NCI-H526 (cell line): ENCODE data around the gene ZNF534.
"Not testable (repeated sequence)": the region's sequence is repeated elsewhere in the genome, so short reads cannot be mapped to it uniquely, and the experiment has no call there.

ENCODE experiments used
- DNase-seq, 2 experiments: peaks; one replicate each; lab custom pipeline; 2025; lab: John Stamatoyannopoulos, UW

The ZNF534 gene

DNA sequence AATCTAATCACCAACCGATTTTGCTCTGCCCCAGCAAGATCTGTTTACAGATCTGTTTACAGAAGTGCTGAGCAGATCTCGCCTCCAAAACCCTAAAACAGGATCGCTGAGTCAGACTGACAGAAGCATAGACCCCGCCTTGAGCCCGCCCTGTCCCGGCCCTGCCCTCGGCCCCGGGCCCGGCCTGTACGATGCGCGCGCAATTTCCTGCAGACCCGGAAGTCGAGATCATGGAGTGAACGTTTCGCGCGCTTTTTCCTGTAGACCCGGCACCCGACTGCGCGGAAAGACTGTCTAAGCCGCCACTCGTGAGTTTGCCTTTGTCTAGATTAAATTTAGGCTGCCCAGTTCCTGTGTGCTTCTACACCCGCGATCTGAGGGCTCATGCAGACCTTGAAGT is at the start of gene ZNF534:
TSS of gene ZNF534 (plus strand) at position 212 of the 400 bp plus-strand sequence. CDS start 2,327 bp downstream, outside the sequence.
- no peak for DNase-seq

DNA sequence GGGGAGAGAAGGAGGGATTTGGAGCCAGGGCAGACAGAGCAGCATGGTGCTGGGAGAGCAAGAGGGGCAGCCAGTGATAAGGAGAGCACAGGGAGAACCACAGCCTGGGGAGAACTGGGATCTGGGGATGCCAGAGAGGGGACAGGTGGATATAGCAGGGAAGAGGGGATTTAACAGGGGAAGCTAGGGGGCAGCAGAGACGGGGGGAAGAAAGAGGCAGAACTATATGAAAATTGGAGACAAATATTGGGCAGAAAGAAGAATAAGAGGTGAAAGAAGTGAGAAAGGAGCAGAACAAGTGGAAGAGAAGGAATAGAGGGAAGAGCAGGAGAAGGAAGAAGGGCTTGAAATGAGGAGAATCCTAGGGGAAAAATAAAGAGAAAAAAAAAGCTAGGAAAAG is 37.8 kb upstream of the ZNF534 start:
- DNase-seq = no peak

DNA sequence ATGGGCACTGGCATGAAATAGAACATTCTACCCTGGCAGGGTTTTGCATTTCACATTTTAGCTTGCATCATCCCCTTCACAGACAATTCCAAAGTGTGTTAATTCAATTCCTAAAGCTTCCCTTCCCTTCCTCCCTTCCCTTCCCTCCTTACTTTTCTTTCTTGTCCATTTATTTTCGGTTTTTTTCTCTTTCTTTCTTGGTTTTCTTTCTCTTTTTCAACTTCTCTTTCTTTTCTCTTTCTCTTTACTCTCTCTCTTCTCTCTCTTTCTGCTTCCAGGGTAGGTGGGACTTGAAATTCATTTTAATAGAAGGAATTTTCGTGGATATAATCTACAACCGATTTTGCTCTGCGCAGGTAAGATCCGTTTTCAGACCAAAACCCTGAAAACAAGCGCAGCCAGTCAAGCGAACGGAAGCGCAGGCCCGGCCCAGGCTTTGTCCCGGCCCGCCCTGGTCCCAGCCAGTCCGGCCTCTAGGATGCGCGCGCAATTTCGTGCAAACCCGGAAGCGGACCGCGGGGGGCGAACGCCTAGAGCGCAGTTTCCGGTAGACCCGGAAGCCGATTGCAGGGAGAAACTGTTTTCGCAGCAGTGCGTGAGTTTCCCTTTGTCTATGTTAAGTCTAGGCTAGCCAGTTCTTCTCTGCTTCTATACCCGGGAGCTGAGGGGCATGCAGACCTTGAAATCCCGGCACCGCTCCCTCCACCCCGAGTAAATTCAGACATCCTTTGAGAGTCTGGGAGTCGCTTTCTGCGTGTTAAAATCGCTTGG is 31.5 kb upstream of the ZNF534 start, which contains the start of gene ZNF528:
TSS of gene ZNF528 (plus strand) at position 540 of the 771 bp plus-strand sequence. CDS start 4,165 bp downstream, outside the sequence.
- DNase-seq = peak; percentile 92 to 99

DNA sequence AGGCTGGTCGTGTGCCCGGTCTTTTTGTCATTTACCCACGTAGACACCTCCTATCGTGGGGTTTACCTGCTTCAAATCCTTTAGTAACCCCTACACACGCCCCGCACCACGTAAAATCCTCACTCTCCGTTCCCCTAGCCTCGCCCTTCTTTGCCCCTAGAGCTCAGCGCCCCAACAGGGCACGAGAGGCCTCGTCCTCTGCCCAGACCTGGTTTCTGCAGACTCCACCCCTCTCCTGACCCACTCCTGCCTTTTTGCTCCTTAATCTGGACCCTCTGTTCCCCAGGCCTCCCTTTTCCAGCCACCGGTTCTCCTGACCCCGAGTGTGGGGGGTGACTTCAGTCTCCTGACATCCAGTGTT is 30.9 kb upstream of the ZNF534 start:
- DNase-seq = peak in 1 of 2 experiments; percentile 50

DNA sequence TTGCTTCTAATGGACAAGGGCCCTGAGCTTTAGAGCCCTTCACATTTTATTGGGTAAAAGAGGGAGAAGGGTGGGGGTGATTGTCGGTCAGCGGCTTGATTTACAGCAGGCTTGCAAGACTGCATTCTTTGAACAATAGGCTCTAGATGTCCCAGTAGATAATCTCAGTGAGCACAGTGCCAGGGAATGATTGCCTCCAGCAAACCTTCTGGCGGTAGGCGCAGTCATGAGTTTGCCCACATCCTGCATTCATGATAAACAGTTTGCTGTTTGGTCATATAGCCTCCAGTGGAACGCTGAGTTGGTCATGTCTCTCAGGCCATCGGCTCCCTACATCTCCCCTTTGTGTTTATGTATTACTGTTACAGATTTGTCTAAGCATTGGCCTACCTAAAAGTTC is 18.7 kb upstream of the ZNF534 start:
- DNase-seq = no peak

DNA sequence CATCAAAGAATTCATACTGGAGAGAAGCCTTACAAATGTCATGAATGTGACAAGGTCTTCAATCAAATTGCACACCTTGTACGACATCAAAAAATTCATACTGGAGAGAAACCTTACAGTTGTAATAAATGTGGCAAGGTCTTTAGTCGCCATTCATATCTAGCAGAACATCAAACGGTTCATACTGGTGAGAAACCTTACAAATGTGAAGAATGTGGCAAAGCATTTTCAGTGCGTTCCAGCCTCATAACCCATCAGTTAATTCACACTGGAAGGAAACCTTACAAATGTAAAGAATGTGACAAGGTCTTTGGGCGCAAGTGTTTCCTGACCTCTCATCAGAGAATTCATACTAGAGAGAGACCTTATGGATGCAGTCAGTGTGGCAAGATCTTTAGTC is 13.2 kb upstream of the ZNF534 start:
- no peak for DNase-seq

DNA sequence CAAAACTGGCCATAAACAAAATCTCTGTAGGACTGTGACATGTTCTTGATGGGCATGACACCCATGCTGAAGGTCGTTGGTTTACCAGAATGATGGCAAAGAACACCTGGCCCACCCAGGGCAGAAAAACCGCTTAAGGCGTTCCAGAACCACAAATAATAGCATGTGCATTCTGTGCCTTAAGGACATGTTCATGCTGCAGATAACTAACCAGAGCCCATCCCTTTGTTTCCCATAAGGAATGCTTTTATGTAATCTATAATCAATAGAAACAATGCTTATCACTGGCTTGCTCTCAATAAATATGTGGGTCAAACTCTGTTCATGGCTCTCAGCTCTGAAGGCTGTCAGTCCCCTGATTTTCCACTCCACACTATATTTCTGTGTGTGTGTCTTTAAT is 13.2 kb downstream of the ZNF534 start:
- no peak for DNase-seq

DNA sequence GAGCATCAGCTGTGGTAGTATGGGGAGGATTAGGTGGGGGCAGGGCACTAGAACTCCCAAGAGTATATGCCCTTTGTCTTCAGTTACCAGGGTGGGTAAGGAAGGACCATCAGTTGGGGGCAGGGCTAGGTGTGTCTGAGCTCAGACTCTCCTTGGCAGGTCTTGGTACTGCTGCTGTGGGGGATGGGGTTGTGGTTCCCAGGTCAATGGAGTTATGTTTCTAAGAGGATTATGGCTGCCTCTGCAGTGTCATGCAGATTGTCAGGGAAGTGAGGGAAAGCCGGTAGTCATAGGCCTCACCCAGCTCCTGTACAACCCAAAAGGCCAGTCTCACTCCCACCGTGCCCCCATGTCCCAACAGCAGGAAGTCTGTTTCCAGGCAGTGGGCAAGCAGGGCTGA is 15.6 kb downstream of the ZNF534 start:
- no peak for DNase-seq

DNA sequence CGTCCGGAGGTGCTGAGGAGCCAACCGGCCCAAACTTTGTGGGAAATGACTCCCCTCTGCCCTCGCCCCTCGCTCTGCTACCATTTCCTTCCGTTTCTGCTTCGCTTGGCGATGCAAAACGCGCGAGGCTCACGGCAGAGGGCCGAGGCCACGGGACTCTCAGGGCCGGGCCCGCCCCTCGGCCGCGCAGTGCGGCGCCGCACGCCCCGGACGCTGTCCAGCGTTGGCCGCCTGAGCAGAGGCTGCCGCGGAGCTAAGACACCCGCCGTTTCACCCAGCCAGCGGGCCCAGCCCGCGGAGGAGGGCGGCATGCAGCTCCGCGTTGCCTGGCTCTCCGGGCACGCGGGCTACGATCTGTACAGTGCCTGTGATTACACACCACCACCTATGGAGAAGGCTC is 22.3 kb downstream of the ZNF534 start:
- DNase-seq = no peak

DNA sequence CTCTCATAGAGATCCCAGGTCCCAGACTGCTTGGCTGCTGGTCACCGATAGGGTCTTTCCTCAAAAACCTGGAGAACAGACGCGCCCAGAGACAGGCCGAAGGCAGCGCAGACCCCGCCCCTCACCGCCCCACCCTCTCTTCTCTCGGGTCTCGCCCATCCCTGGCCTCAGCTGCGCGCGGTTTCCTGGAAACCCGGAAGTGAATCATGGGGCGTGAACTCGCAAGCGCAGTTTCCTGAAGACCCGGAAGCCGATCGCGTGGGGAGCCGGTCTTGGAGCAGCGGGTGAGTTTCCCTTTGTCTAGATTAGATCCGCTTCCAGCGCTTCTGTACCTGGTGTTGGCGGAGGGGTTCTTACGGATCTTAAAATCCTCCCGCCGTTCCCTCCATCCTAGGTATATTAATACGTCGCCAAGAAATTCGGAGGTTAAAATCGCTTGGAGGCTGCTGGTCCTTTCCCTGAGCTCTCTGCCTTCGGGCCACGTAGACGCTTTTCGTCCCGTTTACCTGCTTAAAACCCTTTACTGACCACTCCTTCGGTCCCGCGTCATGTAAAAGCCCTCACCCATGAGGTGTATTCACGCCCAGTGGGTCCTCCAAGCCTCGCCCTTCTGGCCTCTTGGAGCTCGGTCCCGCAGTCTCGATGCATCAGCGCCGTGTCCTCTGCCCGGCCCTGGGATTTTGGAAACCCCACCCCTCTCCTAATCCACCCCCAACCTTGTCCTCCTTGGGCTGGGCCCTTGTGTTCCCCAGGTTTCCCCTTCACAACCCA is 24.6 kb downstream of the ZNF534 start, which contains the start of gene ZNF578:
TSS of gene ZNF578 (plus strand) at position 230 of the 771 bp plus-strand sequence. CDS start 48,293 bp downstream, outside the sequence.
- DNase-seq = no peak

DNA sequence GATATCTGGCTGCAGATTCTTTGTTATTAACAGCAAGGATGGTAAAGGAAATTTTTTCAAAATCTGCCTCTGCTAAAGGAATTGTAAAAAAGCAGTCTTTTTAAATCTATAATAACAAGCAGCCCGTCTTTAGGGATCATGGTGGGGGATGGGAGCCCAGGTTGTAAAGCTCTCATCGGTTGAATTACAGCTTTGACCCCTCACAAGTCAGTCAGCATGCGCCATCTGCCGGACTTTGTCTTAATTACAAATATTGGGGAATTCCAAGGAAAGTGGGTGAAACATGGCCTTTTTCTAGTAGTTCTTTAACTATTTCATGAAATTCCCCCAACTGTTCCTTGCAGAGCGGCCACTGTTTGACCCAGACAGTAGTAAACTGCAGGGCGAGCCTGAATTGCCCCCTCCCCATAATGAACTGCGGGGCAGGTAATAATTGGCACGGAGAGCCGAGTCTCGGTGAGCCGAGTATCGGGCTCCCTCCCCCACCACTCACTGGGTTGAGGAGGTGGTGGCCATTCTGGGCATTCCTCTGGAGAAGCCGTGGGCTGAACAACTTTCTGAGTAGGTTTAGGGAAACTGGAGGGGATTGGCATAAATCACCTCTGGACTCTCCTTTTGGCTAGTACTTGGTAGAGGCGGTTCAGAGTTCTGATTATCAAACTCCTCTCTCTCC is 36.0 kb downstream of the ZNF534 start:
- DNase-seq = peak; percentile 29 to 80

DNA sequence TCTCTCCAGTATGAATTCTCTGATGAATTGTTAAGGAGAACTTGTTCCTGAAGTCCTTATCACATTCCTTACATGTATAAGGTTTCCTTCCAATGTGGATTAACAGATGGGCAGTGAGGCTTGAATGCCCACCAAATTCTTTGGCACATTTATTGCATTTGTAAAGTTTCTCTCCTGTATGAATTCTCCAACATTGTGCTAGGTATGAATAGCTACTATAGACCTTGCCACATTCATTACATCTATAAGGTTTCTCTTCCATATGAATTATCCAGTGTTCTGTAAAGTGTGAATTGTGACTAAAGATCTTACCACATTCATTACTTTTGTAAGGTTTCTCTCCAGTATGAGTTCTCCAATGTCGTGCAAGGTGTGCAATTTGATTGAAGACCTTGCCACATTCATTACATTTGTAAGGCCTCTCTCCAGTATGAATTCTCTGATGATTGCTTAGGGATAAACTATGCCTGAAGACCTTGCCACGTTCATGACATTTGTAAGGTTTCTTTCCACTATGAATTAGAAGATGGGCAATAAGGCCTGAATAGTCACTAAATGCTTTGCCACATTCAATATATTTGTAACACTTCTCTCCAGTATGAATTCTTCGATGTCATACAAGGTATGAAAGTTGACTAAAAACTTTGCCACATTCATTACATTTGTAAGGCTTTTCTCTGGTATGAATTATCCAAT is 44.9 kb downstream of the ZNF534 start:
- DNase-seq = no peak

DNA sequence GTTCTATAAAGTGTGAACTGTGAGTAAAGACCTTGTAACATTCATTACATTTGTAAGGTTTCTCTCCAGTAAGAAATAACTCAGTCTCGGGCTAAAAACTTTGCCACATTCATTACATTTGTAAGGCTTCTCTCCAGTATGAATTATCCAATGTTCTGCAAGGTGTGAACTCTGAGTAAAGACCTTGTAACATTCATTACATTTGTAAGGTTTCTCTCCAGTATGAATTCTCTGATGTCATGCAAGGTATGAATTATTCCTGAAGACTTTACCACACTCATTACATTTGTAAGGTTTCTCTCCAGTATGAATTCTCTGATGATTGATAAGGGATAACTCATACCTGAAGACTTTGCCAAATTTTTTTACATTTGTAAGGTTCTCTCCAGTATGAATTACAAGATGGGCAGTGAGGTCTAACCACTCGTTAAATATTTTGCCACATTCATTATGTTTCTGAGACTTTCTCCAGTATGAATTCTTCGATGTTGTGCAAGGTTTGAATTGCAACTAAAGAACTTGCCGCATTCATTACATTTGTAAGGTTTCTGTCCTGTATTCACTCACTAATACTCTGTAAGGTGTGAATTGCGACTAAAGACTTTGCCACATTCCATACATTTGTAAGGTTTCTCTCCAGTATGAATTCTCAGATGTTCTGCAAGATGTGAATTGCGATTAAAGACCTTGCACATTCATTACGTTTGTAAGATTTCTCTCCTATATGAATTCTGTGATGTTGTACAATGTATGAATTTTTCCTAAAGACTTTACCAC is 45.6 kb downstream of the ZNF534 start:
- DNase-seq = no peak

DNA sequence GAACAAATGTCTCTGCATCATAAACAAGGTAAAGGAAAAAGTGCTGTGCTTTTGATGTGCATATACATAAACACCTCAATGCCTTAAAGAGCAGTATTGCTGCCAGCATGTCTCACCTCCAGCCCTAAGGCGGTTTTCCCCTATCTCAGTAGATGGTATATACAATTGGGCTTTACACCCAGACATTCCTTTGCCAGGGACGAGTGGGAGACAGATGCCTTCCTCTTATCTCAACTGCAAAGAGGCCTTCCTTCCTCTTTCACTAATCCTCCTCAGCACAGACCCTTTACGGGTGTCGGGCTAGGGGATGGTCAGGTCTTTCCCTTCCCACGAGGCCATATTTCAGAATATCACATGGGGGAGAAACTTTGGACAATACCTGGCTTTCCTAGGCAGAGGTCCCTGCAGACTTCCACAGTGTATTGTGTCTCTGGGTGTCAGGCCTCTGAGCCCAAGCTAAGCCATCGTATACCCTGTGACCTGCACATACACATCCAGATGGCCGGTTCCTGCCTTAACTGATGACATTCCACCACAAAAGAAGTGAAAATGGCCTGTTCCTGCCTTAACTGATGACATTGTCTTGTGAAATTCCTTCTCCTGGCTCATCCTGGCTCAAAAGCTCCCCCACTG is 55.3 kb downstream of the ZNF534 start:
- DNase-seq = not testable (repeated sequence)

DNA sequence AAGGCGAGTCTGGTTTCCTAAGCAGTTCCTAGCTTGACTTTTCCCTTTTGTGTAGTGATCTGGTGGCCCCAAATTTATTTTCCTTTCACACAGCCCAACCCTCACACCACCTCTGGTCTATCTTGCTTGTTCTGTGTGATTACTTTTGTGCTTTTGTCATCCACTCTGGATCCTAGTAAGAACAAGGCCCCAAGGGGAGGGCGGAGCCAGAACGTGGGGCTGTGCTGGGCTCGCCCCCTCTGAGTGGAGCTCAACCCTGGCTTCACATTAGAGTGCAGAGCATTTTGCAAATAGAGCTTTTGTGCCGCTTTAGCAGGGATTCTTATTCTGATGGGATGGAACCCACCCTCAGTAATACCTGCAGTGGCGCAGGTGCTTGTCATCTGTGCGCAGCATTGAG is 56.1 kb downstream of the ZNF534 start:
- DNase-seq = not testable (repeated sequence)

DNA sequence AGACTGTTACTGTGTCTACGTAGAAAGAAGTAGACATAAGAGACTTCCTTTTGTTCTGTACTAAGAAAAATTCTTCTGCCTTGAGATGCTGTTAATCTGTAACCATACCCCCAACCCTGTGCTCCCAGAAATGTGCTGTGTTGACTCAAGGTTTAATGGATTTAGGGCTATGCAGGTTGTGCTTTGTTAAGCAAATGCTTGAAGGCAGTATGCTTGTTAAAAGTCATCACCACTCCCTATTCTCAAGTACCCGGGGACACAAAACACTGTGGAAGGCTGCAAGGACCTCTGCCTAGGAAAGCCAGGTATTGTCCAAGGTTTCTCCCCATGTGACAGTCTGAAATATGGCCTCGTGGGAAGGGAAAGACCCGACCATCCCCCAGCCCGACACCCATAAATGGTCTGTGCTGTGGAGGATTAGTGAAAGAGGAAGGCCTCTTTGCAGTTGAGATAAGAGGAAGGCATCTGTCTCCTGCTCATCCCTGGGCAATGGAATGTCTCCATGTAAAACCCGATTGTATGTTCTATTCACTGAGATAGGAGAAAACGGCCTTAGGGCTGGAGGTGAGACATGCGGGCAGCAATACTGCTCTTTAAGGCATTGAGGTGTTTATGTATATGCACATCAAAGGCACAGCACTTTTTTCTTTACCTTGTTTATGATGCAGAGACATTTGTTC is 56.8 kb downstream of the ZNF534 start:
- DNase-seq = not testable (repeated sequence)

DNA sequence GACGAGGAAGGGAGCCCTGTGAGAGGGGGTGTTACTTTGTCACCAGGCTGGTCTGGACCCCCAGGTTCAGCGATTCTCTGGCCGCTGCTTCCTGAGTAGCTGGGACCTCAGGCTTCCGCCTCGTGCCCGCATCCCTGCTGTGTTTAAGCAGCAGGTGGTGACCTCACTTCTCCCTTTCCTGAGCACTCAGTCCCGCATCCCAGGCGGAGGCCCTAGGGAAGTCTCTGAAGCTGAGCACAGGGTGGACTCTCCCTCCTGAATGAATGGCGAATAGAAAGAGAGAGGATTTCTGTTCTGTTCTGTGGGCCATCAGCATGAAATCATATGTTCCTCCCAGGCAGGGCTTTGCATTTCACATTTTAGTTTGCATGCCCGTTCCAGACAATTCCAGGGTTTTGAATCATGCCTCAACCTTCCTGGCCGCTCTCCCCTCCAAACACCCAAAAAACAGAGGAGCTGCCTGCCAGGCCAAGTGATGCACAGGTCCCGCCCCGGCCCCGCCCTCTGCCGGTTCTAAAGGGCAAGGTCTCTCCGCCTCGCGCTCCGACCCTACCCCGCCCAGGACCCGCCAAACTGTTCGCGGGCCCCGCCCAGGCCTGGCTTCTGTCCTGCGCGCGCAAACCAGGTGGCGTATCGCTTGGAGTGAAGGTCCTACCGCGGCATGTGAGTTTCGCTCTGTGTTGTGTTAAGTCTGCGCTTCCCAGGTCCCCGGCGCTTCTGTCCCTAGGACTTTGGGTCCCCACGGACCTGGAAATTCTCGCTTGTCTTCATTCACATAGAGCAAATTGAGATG is 63.4 kb downstream of the ZNF534 start:
- DNase-seq = peak; percentile 65 to 93

DNA sequence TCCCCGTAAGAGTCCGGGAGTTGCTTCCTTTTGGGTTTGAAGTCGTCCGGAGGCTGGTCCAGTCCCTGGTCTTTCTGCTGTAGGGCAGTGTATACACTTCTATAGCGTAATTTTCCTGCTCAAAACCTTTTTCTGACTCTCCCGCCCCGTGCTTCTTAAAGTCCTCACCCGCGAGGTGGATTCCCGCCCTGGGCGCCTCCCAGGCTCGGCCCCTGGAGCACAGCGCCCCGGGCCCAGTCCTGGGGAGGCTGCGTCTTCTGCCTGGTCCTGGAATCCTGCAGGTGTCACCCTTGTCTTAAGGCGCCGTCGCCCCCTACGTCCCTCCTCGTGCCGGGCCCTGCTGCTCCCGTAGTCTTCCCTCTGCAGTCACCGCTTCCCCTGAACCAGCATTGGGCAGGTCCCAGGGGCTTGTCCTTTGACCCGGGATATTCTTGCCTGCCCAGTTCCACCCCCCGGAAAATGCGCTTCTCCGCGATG is 64.1 kb downstream of the ZNF534 start:
- DNase-seq = peak; percentile 22 to 70

DNA sequence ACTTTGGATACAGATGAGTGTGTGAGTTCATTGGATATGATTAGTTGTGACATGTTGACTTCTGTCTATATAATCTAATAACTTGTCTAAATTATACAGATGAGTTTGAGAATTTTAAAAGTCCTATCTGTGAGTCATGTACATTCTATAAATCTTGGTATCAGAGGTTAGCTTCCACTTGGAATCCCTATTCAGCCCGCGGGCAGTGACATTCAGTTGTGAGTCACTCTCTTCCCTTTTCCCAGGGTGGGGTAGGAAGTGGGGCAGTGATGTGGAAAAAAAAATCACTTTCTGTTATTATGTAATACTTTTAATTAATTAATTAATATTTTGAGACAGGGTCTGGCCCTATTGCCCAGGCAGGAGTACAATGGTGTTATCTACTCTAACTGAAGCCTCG is 65.6 kb downstream of the ZNF534 start:
- DNase-seq = no peak
